MM.1S (cell line): ENCODE results near the gene SERPINB12.

Experiments used
- CTCF ChIP-seq: fragments of 300-600 bp; sonication (generic); IDR thresholded peaks from 2 replicates; pipeline ENCODE4 v1.5.1; 2016; ENCODE audit warnings: antibody characterized with exemption, low read length, mixed read lengths
- EZH2 ChIP-seq: fragments of 300-600 bp; sonication (generic); optimal IDR thresholded peaks from 2 replicates; pipeline ENCODE3; 2017; ENCODE audit warnings: low read depth, mild to moderate bottlenecking, antibody characterized with exemption, low read length, mixed read lengths
- EZH2phosphoT487 ChIP-seq: fragments of 300-600 bp; sonication (generic); IDR thresholded peaks from 2 replicates; pipeline ENCODE4 v1.6.1; 2018; ENCODE audit warnings: antibody characterized with exemption, low read length

- TF ChIP-seq CTCF (no peak), EZH2 (no peak), EZH2phosphoT487 (no peak)
Measured at GRCh38 chr18:63539904-63540510, 2.2 kb upstream of the SERPINB12 start.
